ENCODE measurements around the gene KAZN. TPM values are rescaled to one million over a fixed set of nuclear protein-coding genes. Genes with fewer than 3 reads are reported as not detected.

KAZN gene
- total RNA-seq, 1 donor from 2014 or later = 5.7 TPM

GRCh38 chr1:14940285-14940870, 341.9 kb downstream of the KAZN start:
- no peak overlapping the region for H3K4me3 ChIP-seq (ENCODE audit: low read depth, low read length)
- DNase-seq (ENCODE audit: low read depth) = no peak
- no peak for TF ChIP-seq CTCF (conservative IDR thresholded peaks at IDR 0.05; ENCODE audit: low read depth, low read length)

- TF ChIP-seq CTCF (conservative IDR thresholded peaks at IDR 0.05; ENCODE audit: low read depth, low read length) = no peak
- no peak for DNase-seq (ENCODE audit: low read depth)
- H3K4me3 ChIP-seq (ENCODE audit: low read depth, low read length) = no peak overlapping the region
These were observed 343.4 kb downstream of the KAZN start for GRCh38 chr1:14941864-14942263.

GRCh38 chr1:14944471-14944985, 346.0 kb downstream of the KAZN start:
- no peak overlapping the region for H3K4me3 ChIP-seq (ENCODE audit: low read depth, low read length)
- no peak for DNase-seq (ENCODE audit: low read depth)
- TF ChIP-seq CTCF (conservative IDR thresholded peaks at IDR 0.05; ENCODE audit: low read depth, low read length) = no peak

- no peak for DNase-seq (ENCODE audit: low read depth)
- no peak overlapping the region for H3K4me3 ChIP-seq (ENCODE audit: low read depth, low read length)
- no peak for TF ChIP-seq CTCF (conservative IDR thresholded peaks at IDR 0.05; ENCODE audit: low read depth, low read length)
These were observed 346.9 kb downstream of the KAZN start for GRCh38 chr1:14945132-14946010.

GRCh38 chr1:14946011-14946359, 347.5 kb downstream of the KAZN start:
- H3K4me3 ChIP-seq (ENCODE audit: low read depth, low read length) = no peak overlapping the region
- no peak for TF ChIP-seq CTCF (conservative IDR thresholded peaks at IDR 0.05; ENCODE audit: low read depth, low read length)

GRCh38 chr1:14946684-14947238, 348.3 kb downstream of the KAZN start:
- no peak for DNase-seq (ENCODE audit: low read depth)
- no peak overlapping the region for H3K4me3 ChIP-seq (ENCODE audit: low read depth, low read length)
- TF ChIP-seq CTCF (conservative IDR thresholded peaks at IDR 0.05; ENCODE audit: low read depth, low read length) = no peak

More at GRCh38 chr1:14946011-14946359, 347.5 kb downstream of the KAZN start:
- no peak for DNase-seq (ENCODE audit: low read depth)

Data from epithelial cell of proximal tubule (primary cell).